ENCODE data around the gene MUC6. TPM values are rescaled to one million over a fixed set of nuclear protein-coding genes. Genes with fewer than 3 reads are reported as not detected.

Gene MUC6
- total RNA-seq, 1 experiment from 2014 or later: 0.49 TPM

DNA sequence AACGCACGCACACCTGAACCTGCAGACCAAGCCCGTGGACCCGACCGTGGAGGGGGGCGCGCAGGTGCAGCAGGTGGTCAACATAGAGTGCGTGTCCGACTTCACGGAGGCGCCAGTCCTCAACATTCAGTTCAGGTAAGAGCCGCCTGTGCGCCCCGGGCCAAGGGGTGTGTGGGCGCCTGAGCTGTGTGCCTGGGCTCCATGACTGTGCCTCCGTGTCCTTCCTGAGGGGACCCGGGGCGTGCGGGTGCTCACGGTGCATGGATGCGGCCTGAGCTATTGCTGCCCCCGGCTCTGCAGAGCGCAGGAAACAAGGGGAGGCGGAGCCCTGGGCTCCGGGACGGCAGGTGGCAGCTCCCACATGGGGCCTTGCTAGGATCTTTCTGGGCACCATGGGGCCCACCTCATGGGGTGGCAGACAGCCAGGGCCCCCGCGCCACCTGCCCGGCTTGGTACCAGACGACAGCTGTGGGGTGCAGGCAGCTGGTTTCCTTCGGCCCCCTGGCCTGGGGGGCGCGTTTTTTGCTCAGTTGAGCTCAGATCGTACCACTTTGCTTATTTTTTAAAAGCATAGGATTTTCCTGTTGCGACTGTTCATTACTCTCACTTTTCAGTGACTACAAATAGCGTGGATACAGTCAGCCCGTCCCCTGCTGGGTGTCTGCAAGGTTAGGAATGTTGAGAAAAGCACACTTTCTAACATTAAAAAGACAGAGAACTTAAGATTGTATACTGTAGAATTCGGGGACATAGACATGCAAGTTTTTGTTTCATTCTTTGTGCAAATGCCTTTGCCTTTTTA lies 28.3 kb downstream of the MUC6 start:
- no peaks in the 10 kb centered on the region for H3K4me1 ChIP-seq (ENCODE audit: control insufficient read depth, insufficient read depth, low read length)
- peaks cover 6% of the 10 kb centered on the region; the same call in 1 of the 2 replicates for H3K36me3 ChIP-seq (ENCODE audit: control insufficient read depth, insufficient read depth, low read length)
- ChIA-PET POLR2A (no interaction called here), CTCF (no interaction called here)
- in situ Hi-C loops (cut with HindIII; ENCODE audit: low pct_unique_long_range_greater_than_20kb, low sequenced_read_pairs) (no loop called here), intact Hi-C loops (cut with micrococcal nuclease; ENCODE audit: unreplicated experiment) (no loop called here)
- BruUV-seq (replicated peaks): no TSS peak
- no peaks in the 10 kb centered on the region for H3K27me3 ChIP-seq (ENCODE audit: control insufficient read depth, insufficient read depth, low read length)
- no peaks in the 10 kb centered on the region for H3K9me3 ChIP-seq (ENCODE audit: control insufficient read depth, insufficient read depth, low read depth, low read length)
- no peak for DNase-seq (ENCODE audit: low read depth, low spot score)
- TF ChIP-seq TCF7L2 (IDR thresholded peaks at IDR 0.05; ENCODE audit: low read depth, low read length): no peak
- TF ChIP-seq, protein P1, sequence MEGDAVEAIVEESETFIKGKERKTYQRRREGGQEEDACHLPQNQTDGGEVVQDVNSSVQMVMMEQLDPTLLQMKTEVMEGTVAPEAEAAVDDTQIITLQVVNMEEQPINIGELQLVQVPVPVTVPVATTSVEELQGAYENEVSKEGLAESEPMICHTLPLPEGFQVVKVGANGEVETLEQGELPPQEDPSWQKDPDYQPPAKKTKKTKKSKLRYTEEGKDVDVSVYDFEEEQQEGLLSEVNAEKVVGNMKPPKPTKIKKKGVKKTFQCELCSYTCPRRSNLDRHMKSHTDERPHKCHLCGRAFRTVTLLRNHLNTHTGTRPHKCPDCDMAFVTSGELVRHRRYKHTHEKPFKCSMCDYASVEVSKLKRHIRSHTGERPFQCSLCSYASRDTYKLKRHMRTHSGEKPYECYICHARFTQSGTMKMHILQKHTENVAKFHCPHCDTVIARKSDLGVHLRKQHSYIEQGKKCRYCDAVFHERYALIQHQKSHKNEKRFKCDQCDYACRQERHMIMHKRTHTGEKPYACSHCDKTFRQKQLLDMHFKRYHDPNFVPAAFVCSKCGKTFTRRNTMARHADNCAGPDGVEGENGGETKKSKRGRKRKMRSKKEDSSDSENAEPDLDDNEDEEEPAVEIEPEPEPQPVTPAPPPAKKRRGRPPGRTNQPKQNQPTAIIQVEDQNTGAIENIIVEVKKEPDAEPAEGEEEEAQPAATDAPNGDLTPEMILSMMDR (IDR thresholded peaks at IDR 0.05): no peak
- TF ChIP-seq, protein P2, sequence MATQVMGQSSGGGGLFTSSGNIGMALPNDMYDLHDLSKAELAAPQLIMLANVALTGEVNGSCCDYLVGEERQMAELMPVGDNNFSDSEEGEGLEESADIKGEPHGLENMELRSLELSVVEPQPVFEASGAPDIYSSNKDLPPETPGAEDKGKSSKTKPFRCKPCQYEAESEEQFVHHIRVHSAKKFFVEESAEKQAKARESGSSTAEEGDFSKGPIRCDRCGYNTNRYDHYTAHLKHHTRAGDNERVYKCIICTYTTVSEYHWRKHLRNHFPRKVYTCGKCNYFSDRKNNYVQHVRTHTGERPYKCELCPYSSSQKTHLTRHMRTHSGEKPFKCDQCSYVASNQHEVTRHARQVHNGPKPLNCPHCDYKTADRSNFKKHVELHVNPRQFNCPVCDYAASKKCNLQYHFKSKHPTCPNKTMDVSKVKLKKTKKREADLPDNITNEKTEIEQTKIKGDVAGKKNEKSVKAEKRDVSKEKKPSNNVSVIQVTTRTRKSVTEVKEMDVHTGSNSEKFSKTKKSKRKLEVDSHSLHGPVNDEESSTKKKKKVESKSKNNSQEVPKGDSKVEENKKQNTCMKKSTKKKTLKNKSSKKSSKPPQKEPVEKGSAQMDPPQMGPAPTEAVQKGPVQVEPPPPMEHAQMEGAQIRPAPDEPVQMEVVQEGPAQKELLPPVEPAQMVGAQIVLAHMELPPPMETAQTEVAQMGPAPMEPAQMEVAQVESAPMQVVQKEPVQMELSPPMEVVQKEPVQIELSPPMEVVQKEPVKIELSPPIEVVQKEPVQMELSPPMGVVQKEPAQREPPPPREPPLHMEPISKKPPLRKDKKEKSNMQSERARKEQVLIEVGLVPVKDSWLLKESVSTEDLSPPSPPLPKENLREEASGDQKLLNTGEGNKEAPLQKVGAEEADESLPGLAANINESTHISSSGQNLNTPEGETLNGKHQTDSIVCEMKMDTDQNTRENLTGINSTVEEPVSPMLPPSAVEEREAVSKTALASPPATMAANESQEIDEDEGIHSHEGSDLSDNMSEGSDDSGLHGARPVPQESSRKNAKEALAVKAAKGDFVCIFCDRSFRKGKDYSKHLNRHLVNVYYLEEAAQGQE (IDR thresholded peaks at IDR 0.05; ENCODE audit: insufficient read depth in 1 of 2, low read depth in 2 of 2, low read length in 1 of 2): no peak
- no peak for TF ChIP-seq SIN3A (IDR thresholded peaks at IDR 0.05; ENCODE audit: borderline replicate concordance, insufficient read depth, low read depth, low read length)
- no peak for TF ChIP-seq POLR2AphosphoS5 (IDR thresholded peaks at IDR 0.05; ENCODE audit: low read depth, low read length)
- no peak for ATAC-seq
- no peak overlapping the region for H3K27ac ChIP-seq (ENCODE audit: low read length)
- no peak overlapping the region for H3K4me3 ChIP-seq (ENCODE audit: low read depth in 2 of 2, low read length in 2 of 2)

DNA sequence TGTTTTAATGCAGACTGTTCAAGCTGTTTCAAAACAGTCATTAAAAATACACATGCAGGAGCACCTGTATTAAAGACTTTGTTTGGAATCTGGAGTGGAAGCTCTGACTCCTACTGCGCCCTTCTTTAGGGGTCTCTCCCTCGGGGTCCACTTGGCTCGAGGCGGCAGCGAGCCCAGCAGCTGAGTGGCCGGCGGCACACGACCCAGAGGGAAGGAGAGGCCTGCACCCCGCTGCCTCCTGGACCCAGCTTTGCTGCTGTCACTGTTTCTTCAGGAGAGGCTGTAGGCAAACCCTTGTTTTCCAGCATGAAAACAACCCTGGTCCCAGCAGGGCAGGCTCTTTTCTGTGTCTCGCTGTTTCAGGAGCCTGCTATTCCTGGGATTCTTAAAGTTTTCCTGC lies 29.2 kb downstream of the MUC6 start:
- no TSS peak for BruUV-seq (replicated peaks)
- no peak overlapping the region for H3K4me3 ChIP-seq (ENCODE audit: low read depth in 2 of 2, low read length in 2 of 2)
- H3K9me3 ChIP-seq (ENCODE audit: control insufficient read depth, insufficient read depth, low read depth, low read length): no peaks in the 10 kb centered on the region
- TF ChIP-seq SIN3A (IDR thresholded peaks at IDR 0.05; ENCODE audit: borderline replicate concordance, insufficient read depth, low read depth, low read length): no peak
- no peak for TF ChIP-seq TCF7L2 (IDR thresholded peaks at IDR 0.05; ENCODE audit: low read depth, low read length)
- H3K36me3 ChIP-seq (ENCODE audit: control insufficient read depth, insufficient read depth, low read length): peaks cover 6% of the 10 kb centered on the region; the same call in 1 of the 2 replicates
- no peak overlapping the region for H3K27ac ChIP-seq (ENCODE audit: low read length)
- DNase-seq (ENCODE audit: low read depth, low spot score) (no peak), ATAC-seq (no peak)
- POLR2A ChIA-PET: no interaction called here
- intact Hi-C loops (cut with micrococcal nuclease; ENCODE audit: unreplicated experiment) (no loop called here), in situ Hi-C loops (cut with HindIII; ENCODE audit: low pct_unique_long_range_greater_than_20kb, low sequenced_read_pairs) (no loop called here)
- no peaks in the 10 kb centered on the region for H3K4me1 ChIP-seq (ENCODE audit: control insufficient read depth, insufficient read depth, low read length)
- H3K27me3 ChIP-seq (ENCODE audit: control insufficient read depth, insufficient read depth, low read length): no peaks in the 10 kb centered on the region
- CTCF ChIA-PET: no interaction called here

DNA sequence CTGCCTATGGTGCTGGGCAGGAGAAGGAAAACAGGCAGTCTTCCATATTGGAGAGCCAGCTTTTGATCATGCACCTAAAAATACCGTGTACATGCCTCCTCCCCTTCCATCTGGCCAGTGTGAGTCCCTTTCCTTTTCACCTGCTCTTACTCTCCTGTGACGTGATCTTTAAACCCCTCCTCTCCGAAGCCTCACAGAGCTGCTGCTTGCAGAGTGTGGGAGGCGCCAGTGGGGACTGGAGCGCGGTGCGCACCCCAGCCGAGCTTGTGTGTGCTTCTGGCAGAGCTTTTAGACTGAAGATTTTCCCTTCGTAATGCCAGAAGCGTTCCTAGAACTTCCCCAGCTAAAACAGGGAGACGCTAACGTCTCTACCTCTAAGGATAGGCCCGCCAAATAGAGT lies 29.8 kb downstream of the MUC6 start:
- Histone ChIP-seq H3K4me1 (ENCODE audit: control insufficient read depth, insufficient read depth, low read length) (no peaks in the 10 kb centered on the region), H3K27me3 (ENCODE audit: control insufficient read depth, insufficient read depth, low read length) (no peaks in the 10 kb centered on the region), H3K4me3 (ENCODE audit: low read depth in 2 of 2, low read length in 2 of 2) (no peak overlapping the region), H3K27ac (ENCODE audit: low read length) (no peak overlapping the region), H3K9me3 (ENCODE audit: control insufficient read depth, insufficient read depth, low read depth, low read length) (no peaks in the 10 kb centered on the region), H3K36me3 (ENCODE audit: control insufficient read depth, insufficient read depth, low read length) (peaks cover 6% of the 10 kb centered on the region; the same call in 1 of the 2 replicates)
- POLR2A ChIA-PET: no interaction called here
- in situ Hi-C loops (cut with HindIII; ENCODE audit: low pct_unique_long_range_greater_than_20kb, low sequenced_read_pairs): no loop called here
- no TSS peak for BruUV-seq (replicated peaks)
- CTCF ChIA-PET: no interaction called here
- TF ChIP-seq TCF7L2 (IDR thresholded peaks at IDR 0.05; ENCODE audit: low read depth, low read length): no peak
- intact Hi-C loops (cut with micrococcal nuclease; ENCODE audit: unreplicated experiment): no loop called here
- no peak for DNase-seq (ENCODE audit: low read depth, low spot score)
- no peak for ATAC-seq
